ENCODE measurements around the gene PHACTR3. TPM values are rescaled to one million over a fixed set of nuclear protein-coding genes. Genes with fewer than 3 reads are reported as not detected.

PHACTR3 gene
- total and polyA plus RNA-seq, 2 donors (not counting 3 experiments of a cell fraction or from before 2014, with no cell fraction given): not detected

DNA sequence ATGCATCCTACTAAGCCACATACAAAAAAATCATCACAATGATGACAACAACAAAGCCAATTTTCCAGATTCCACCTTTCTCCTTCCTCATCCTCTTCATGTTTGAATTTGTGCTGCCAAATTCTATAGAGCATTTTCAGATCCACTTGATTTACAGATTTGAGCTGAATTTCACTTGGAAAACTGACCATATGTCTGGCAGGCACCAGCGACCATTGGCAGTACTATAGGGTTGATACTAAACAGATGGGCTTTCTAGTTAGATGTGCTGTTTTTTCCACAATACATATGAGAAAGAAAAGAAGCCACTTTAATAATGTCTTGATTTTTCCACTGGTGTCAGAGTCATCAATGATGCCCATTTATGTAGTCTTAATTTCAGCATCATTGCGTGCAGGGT is 127.0 kb downstream of the PHACTR3 start:
- Histone ChIP-seq H3K9ac (replicated peaks; ENCODE audit: extremely low read depth, insufficient read depth, low read length) (no peak overlapping the region), H3K9me3 (replicated peaks; ENCODE audit: control insufficient read depth, insufficient read depth, low read length) (peaks cover 2% of the 10 kb centered on the region), H3K4me3 (replicated peaks in 1 of 3; ENCODE audit: insufficient read depth in 1 of 3, low read depth in 1 of 3, low read length in 3 of 3) (no peak overlapping the region), H3K27ac (ENCODE audit: insufficient read depth, low read depth, low read length) (no peak overlapping the region), H3K9me1 (replicated peaks; ENCODE audit: control insufficient read depth, extremely low read depth, insufficient read depth, low read length) (no peaks in the 10 kb centered on the region), H3K79me2 (ENCODE audit: control insufficient read depth, insufficient read depth, low read length) (no peaks in the 10 kb centered on the region), H3K36me3 (ENCODE audit: control insufficient read depth in 2 of 2, extremely low read depth in 1 of 2, insufficient read depth in 2 of 2, low read length in 2 of 2) (no peaks in the 10 kb centered on the region), H3K4me2 (ENCODE audit: insufficient read depth, low read length) (no peak overlapping the region), H4K20me1 (replicated peaks; ENCODE audit: control insufficient read depth, extremely low read depth, insufficient read depth, low read length) (no peaks in the 10 kb centered on the region), H3K4me1 (ENCODE audit: control insufficient read depth, extremely low read depth, insufficient read depth, low read length) (no peaks in the 10 kb centered on the region), H2AFZ (ENCODE audit: low read depth, low read length) (no peak overlapping the region), H3K27me3 (ENCODE audit: control insufficient read depth in 2 of 2, insufficient read depth in 2 of 2, low read length in 2 of 2) (no peaks in the 10 kb centered on the region)
- BruUV-seq (replicated peaks): no TSS peak
- DNase-seq (ENCODE audit: low read depth, low spot score): no peak
- ChIA-PET POLR2A (no interaction called here), CTCF (no interaction called here)
- dilution Hi-C loops (cut with MboI; ENCODE audit: extremely low pct_ligation_motif_present, low sequenced_read_pairs): no loop called here
- no peak for TF ChIP-seq POLR2A (IDR thresholded peaks at IDR 0.05; ENCODE audit: low read depth, low read length)
- TF ChIP-seq, protein P1, sequence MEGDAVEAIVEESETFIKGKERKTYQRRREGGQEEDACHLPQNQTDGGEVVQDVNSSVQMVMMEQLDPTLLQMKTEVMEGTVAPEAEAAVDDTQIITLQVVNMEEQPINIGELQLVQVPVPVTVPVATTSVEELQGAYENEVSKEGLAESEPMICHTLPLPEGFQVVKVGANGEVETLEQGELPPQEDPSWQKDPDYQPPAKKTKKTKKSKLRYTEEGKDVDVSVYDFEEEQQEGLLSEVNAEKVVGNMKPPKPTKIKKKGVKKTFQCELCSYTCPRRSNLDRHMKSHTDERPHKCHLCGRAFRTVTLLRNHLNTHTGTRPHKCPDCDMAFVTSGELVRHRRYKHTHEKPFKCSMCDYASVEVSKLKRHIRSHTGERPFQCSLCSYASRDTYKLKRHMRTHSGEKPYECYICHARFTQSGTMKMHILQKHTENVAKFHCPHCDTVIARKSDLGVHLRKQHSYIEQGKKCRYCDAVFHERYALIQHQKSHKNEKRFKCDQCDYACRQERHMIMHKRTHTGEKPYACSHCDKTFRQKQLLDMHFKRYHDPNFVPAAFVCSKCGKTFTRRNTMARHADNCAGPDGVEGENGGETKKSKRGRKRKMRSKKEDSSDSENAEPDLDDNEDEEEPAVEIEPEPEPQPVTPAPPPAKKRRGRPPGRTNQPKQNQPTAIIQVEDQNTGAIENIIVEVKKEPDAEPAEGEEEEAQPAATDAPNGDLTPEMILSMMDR (IDR thresholded peaks at IDR 0.05; ENCODE audit: extremely low read depth in 1 of 2, insufficient read depth in 1 of 2, low read depth in 1 of 2, low read length in 2 of 2): no peak
- no peak for TF ChIP-seq POLR2AphosphoS5 (IDR thresholded peaks at IDR 0.05; ENCODE audit: insufficient read depth, low read depth, low read length)
- TF ChIP-seq, protein P2, sequence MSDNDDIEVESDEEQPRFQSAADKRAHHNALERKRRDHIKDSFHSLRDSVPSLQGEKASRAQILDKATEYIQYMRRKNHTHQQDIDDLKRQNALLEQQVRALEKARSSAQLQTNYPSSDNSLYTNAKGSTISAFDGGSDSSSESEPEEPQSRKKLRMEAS (IDR thresholded peaks at IDR 0.05; ENCODE audit: insufficient read depth, insufficient read length): no peak
- no peak for TF ChIP-seq FOS (IDR thresholded peaks at IDR 0.05; ENCODE audit: borderline replicate concordance, insufficient read depth, low read length)
- TF ChIP-seq JUN (IDR thresholded peaks at IDR 0.05; ENCODE audit: borderline replicate concordance, insufficient read depth, insufficient read length, low read depth): no peak
- no peak for TF ChIP-seq MYC (IDR thresholded peaks at IDR 0.05; ENCODE audit: low read depth, low read length)
- TF ChIP-seq GATA2 (IDR thresholded peaks at IDR 0.05; ENCODE audit: insufficient read depth, insufficient read length, low read depth, low read length): no peak
- no peak for TF ChIP-seq EZH2 (IDR thresholded peaks at IDR 0.05; ENCODE audit: borderline replicate concordance, low read depth, low read length, severe bottlenecking)
- intact Hi-C loops (cut with micrococcal nuclease): no loop called here
- FAIRE-seq: no peak
